DMS 273 treated with DMSO at 0.1 percent for 48 hours (cell line): ENCODE data around the gene BAZ1A.

Experiments
- DNase-seq: peaks from one replicate; lab custom pipeline; 2025; lab: John Stamatoyannopoulos, UW

Gene BAZ1A, protein sequence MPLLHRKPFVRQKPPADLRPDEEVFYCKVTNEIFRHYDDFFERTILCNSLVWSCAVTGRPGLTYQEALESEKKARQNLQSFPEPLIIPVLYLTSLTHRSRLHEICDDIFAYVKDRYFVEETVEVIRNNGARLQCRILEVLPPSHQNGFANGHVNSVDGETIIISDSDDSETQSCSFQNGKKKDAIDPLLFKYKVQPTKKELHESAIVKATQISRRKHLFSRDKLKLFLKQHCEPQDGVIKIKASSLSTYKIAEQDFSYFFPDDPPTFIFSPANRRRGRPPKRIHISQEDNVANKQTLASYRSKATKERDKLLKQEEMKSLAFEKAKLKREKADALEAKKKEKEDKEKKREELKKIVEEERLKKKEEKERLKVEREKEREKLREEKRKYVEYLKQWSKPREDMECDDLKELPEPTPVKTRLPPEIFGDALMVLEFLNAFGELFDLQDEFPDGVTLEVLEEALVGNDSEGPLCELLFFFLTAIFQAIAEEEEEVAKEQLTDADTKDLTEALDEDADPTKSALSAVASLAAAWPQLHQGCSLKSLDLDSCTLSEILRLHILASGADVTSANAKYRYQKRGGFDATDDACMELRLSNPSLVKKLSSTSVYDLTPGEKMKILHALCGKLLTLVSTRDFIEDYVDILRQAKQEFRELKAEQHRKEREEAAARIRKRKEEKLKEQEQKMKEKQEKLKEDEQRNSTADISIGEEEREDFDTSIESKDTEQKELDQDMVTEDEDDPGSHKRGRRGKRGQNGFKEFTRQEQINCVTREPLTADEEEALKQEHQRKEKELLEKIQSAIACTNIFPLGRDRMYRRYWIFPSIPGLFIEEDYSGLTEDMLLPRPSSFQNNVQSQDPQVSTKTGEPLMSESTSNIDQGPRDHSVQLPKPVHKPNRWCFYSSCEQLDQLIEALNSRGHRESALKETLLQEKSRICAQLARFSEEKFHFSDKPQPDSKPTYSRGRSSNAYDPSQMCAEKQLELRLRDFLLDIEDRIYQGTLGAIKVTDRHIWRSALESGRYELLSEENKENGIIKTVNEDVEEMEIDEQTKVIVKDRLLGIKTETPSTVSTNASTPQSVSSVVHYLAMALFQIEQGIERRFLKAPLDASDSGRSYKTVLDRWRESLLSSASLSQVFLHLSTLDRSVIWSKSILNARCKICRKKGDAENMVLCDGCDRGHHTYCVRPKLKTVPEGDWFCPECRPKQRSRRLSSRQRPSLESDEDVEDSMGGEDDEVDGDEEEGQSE (N-terminal part only)

DNA sequence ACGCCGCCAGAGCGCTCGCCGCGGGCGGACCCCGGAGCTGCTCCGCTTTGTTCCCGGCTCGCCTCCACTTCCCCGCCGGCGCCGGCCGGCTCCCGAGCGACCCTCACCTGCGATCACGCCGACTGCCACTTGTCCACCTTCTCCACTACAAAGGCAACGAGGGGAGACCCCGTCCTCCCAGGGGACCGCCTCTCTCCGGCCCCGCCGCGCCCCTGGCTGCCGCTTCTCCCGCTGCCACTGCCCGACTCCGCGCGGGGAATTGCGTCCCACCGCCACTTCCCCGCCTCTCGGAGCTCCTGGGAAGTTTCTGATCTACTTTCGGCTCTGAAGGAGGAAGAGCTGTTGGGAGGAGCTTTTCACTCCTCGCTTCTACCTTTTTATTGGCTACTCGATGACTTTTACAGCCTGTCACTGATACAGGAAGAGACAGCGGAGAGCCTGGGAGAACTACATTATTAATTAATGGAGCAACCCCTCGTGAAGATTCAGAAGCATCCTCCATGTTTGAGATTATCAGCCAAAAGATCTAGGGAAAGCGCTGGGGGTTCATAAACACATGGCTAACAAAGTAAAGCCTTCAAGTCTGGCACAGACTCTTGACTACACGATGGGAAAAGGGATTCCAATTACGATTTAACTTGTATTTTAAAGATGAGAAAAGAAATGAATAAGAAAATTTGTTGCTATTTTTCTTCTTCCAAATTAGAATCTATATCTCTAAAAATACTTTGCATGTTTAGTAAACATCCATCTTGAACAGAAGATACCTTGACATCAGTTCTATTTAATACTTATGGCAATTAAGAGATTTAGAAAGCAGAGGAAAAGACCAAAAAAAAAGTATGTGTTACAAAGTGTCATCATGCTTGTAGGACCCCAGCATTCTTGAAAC lies at the start of gene BAZ1A:
TSS of gene BAZ1A (minus strand) at position 330 of the 892 bp plus-strand sequence. CDS start 756 bp downstream, outside the sequence.
- peak; percentile 98 for DNase-seq

DNA sequence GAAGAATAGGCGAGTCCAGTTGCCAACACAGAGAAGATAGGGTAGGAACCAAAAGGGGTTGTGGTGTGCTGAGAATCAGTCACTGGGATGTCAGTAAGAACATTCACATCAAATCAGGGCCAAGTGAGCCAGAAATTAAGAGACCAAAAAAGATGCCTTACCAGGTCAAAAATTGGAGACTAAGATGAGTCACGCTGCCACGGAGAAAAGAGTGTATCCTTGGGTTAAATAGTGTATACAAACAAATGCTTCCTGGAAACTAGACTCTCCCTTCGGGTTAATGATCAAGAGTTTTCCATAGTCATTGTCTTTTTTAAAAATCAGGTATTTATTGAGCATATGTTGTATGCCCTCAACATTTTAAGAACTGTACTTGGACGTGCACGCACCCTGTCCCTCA lies 45.2 kb upstream of the BAZ1A start:
- no peak for DNase-seq

GRCh38 chr14:34913619-34914018 lies 38.5 kb upstream of the BAZ1A start:
- DNase-seq: no peak

- DNase-seq: no peak
Observed at GRCh38 chr14:34912966-34913365, 37.8 kb upstream of the BAZ1A start.

GRCh38 chr14:34912182-34912581 lies 37.0 kb upstream of the BAZ1A start:
- no peak for DNase-seq

GRCh38 chr14:34911209-34912150 lies 36.3 kb upstream of the BAZ1A start:
- DNase-seq: no peak

DNA sequence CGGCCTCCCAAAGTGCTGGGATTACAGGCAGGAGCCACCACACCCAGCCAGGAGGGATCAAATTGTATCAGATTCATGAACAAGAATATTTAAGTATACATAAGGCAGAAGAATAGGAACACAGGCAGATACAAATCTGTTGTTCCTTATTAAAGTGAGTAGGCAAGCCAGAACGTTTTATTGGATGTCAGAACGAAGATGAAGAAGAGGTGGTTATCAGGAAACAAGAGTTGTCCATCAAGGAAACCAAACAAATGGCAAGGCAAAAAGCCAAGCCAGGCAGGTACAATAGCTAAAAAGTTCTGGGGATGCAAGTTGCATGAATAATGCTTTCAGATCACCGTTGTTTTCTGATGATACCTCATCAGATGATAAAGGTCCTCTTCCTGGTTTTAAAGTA lies 31.1 kb upstream of the BAZ1A start:
- no peak for DNase-seq

DNA sequence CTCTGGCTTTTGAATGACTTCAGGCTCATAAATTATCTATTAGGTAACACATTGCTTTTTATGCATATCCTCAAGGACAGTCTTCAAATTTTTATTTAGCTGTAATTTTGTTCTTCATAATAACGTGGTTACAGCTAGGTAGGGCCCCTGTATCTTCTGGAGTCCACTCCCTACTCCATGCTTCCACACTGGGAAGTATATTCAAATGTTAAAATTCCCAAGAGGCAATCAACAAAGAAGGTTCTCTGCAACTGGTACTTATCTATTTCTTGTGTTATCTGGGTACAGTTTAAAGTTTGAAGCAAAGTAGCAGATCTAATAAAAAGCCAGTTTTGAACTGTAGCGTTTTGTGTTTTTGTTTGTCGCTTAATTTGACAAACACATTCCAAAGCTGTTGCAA lies 20.1 kb upstream of the BAZ1A start:
- no peak for DNase-seq

DNA sequence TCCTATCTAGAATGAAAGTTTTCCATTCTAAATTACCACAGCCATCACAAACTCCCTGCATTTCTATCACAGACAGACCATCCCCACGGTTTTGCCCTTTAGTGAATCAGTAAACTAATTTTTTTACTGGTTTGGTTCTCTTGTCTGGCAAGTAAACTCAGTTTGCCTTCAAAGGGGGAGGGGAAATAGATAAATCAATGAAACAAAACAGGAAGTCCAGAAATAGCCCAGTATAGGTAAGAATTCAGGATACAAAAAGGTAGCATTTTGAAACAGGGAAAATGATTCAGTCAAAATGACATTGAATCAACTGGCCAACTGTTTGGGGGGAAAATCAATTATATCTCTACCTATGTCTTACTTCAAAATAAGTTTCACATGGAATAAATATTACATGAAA lies 15.8 kb upstream of the BAZ1A start:
- no peak for DNase-seq

GRCh38 chr14:34888186-34888585 lies 13.0 kb upstream of the BAZ1A start:
- no peak for DNase-seq

GRCh38 chr14:34883954-34884353 lies 8.8 kb upstream of the BAZ1A start:
- no peak for DNase-seq

- DNase-seq: no peak
Observed at GRCh38 chr14:34874386-34875030, 652 bp downstream of the BAZ1A start.

GRCh38 chr14:34873589-34874385 lies 1.4 kb downstream of the BAZ1A start:
- peak; percentile 51 for DNase-seq

- DNase-seq: no peak
Observed at GRCh38 chr14:34872822-34873588, 2.2 kb downstream of the BAZ1A start.

DNA sequence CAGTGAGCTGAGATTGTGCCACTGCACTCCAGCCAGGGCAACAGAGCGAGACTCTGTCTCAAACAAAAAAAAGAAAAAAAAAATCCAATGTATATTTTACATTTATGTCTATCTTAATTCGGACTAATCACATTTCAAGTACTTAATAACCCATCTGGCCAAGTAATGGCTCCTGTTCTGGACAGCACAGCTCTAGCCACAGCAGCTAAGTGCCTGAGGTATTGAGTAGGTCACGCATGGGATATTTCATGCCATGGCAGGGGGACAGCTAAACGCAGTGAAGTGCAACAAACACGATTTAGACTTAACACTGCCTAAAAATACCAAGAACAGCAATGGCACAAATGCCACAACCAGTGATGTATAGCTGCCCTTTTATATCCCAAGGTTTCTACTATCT lies 8.0 kb downstream of the BAZ1A start:
- DNase-seq: no peak

DNA sequence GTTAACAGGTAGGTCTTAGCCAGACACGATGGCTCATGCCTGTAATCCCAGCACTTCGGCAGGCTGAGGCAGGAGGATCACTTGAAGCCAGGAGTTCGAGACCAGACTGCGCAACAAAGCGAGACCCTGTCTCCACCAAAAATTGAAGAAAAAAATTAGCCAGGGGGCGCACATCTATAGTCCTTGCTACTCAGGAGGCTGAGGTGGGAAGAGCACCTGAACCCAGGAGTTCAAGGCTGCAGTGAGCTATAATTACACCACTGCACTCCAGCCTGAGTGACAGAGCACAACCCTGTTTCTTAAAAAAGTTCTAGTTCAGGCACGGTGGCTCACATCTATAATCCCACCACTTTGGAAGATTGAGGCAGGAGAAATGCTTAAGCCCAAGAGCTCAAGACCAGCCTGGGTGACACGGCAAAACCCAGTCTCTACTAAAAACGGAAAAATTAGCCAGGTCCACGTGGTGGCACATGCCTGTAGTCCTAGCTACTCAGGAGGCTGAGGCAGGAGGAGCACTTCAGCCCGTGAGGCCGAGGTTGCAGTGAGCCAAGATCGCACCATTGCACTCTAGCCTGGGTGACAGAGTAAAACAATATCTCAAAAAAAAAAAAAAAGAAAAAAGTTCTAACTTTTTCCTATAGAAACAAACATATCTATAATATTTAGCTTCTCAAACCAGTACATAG lies 9.1 kb downstream of the BAZ1A start:
- DNase-seq: no peak

DNA sequence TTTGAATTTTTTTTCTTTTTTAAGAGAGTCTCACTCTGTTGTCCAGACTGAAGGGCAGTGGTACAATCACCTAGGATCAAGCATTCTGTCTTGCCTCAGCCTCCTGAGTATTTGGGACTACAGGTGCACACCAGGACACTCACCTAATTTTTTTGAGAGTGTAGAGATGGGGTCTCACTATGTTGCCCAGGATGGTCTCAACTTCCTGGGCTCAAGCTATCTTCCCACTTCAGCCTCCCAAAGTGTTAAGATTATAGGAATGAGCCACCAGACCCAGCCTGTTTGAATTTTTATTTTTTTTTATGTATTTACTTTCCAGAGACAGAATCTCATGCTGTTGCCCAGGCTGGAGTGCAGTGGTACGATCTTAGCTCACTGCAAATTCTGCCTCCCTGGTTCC lies 11.3 kb downstream of the BAZ1A start:
- DNase-seq: no peak
